ENCODE results near the gene DPYSL4.
"Not testable (repeated sequence)": the region's sequence is repeated elsewhere in the genome, so short reads cannot be mapped to it uniquely, and the experiment has no call there.

DPYSL4 gene

GRCh38 chr10:132150777-132151176, 36.0 kb upstream of the DPYSL4 start:
- DNase-seq = no peak

- DNase-seq = no peak
Measured at GRCh38 chr10:132151286-132151950, 35.3 kb upstream of the DPYSL4 start.

- DNase-seq = no peak
Measured at GRCh38 chr10:132151951-132152505, 34.7 kb upstream of the DPYSL4 start.

GRCh38 chr10:132152896-132153580, 33.7 kb upstream of the DPYSL4 start:
- DNase-seq = no peak

- no peak for DNase-seq
Measured at GRCh38 chr10:132153616-132154217, 33.0 kb upstream of the DPYSL4 start.

- no peak for DNase-seq
Measured at GRCh38 chr10:132154440-132154839, 32.3 kb upstream of the DPYSL4 start.

GRCh38 chr10:132154931-132155330, 31.8 kb upstream of the DPYSL4 start:
- DNase-seq = no peak

GRCh38 chr10:132155723-132156381, 30.9 kb upstream of the DPYSL4 start:
- no peak for DNase-seq

GRCh38 chr10:132156382-132156781, 30.4 kb upstream of the DPYSL4 start:
- DNase-seq = no peak

GRCh38 chr10:132157101-132157500, 29.6 kb upstream of the DPYSL4 start:
- DNase-seq = no peak

- DNase-seq = no peak
Measured at GRCh38 chr10:132158122-132158741, 28.5 kb upstream of the DPYSL4 start.

- DNase-seq = no peak
Measured at GRCh38 chr10:132158823-132159222, 27.9 kb upstream of the DPYSL4 start.

- not testable (repeated sequence) for DNase-seq
Measured at GRCh38 chr10:132159302-132160230, 27.2 kb upstream of the DPYSL4 start.

GRCh38 chr10:132160231-132160630, 26.5 kb upstream of the DPYSL4 start:
- not testable (repeated sequence) for DNase-seq

- DNase-seq = not testable (repeated sequence)
Measured at GRCh38 chr10:132160834-132161622, 25.7 kb upstream of the DPYSL4 start.

GRCh38 chr10:132162021-132162531, 24.7 kb upstream of the DPYSL4 start:
- DNase-seq = no peak

GRCh38 chr10:132162590-132163277, 24.0 kb upstream of the DPYSL4 start:
- DNase-seq = no peak

- DNase-seq = no peak
Measured at GRCh38 chr10:132163278-132163765, 23.4 kb upstream of the DPYSL4 start.

GRCh38 chr10:132163826-132164515, 22.8 kb upstream of the DPYSL4 start:
- DNase-seq = no peak
